Endothelial cell of umbilical vein (primary cell): ENCODE data around the gene KIZ. TPM values are rescaled to one million over a fixed set of nuclear protein-coding genes. Genes with fewer than 3 reads are reported as not detected.

ENCODE experiments used
- BruUV-seq: library from RNA; stranded (reverse); fragments of 400-500 nt; replicated peaks from 2 replicates; lab custom pipeline; 2021; lab: Mats Ljungman, UMichigan
- CTCF ChIA-PET: fragments of 300-600, 350-600 bp; sonication (Branson Sonifier 250); formaldehyde crosslinking; loops from one replicate; lab custom pipeline; 2021; ENCODE audit warnings: antibody characterized with exemption, inconsistent platforms; lab: Charles Lee
- POLR2A ChIA-PET: fragments of 300-600, 350-600 bp; sonication (Branson Sonifier 250); formaldehyde crosslinking; loops from one replicate; lab custom pipeline; 2021; ENCODE audit warnings: antibody characterized with exemption, inconsistent platforms; lab: Charles Lee
- DNase-seq: peaks from one replicate; pipeline ENCODE4 v3.0.0-alpha.2; 2011; ENCODE audit warnings: low read depth, low spot score
- FAIRE-seq: peaks from 2 replicates; lab custom pipeline; 2011; peaks lifted over from hg19 to GRCh38; lab: Jason Lieb, UNC
- H2AFZ ChIP-seq: 2 replicates; pipeline ENCODE4 v1.6.0; 2012; ENCODE audit warnings: low read depth, low read length, control low read depth, inconsistent platforms
- H3K27ac ChIP-seq: 2 replicates; pipeline ENCODE4 v1.5.1; 2011; ENCODE audit warnings: low read depth, mild to moderate bottlenecking, control low read depth, low read length, moderate library complexity; ENCODE audit not compliant: insufficient read depth
- H3K27me3 ChIP-seq, 2 experiments: 2 replicates each; pipeline versions ENCODE4 v1.6.0 to v1.6.1; 2011; ENCODE audit warnings: low read length in 2 of 2, mixed read lengths in 1 of 2; ENCODE audit not compliant: control insufficient read depth in 2 of 2, insufficient read depth in 2 of 2
- H3K36me3 ChIP-seq, 2 experiments: 2 replicates in 1 of 2; 3 replicates in 1 of 2; pipeline ENCODE4 v1.5.1; 2011; ENCODE audit warnings: low read length in 2 of 2, mild to moderate bottlenecking in 1 of 2, moderate library complexity in 1 of 2; ENCODE audit not compliant: control insufficient read depth in 2 of 2, insufficient read depth in 2 of 2; ENCODE audit errors: extremely low read depth in 1 of 2
- H3K4me1 ChIP-seq: 3 replicates; pipeline ENCODE4 v1.5.1; 2011; ENCODE audit warnings: mild to moderate bottlenecking, low read length; ENCODE audit not compliant: control insufficient read depth, insufficient read depth; ENCODE audit errors: extremely low read depth
- H3K4me2 ChIP-seq: 2 replicates; pipeline ENCODE4 v1.6.1; 2011; ENCODE audit warnings: low read length, control low read depth, mixed read lengths; ENCODE audit not compliant: insufficient read depth
- H3K4me3 ChIP-seq, 3 experiments: fragments of 200-600 bp in 1 of 3; sonication (generic), shearing (Covaris generic) in 1 of 3; replicated peaks in 1 of 3; 2 replicates each; pipeline ENCODE4 v1.5.1; 2011 to 2016; ENCODE audit warnings: control low read depth in 3 of 3, low read length in 3 of 3, mild to moderate bottlenecking in 2 of 3, inconsistent platforms in 1 of 3, low read depth in 1 of 3, moderate library complexity in 1 of 3; ENCODE audit not compliant: insufficient read depth in 1 of 3
- H3K79me2 ChIP-seq: 2 replicates; pipeline ENCODE4 v1.6.0; 2012; ENCODE audit warnings: low read length, inconsistent platforms; ENCODE audit not compliant: control insufficient read depth, insufficient read depth
- H3K9ac ChIP-seq: replicated peaks from 2 replicates; pipeline ENCODE3; 2011; ENCODE audit warnings: low read length, control low read depth; ENCODE audit not compliant: insufficient read depth; ENCODE audit errors: extremely low read depth
- H3K9me1 ChIP-seq: replicated peaks from 3 replicates; pipeline ENCODE4 v1.6.0; 2011; ENCODE audit warnings: mild to moderate bottlenecking, low read length; ENCODE audit not compliant: control insufficient read depth, insufficient read depth; ENCODE audit errors: extremely low read depth
- H3K9me3 ChIP-seq: replicated peaks from 2 replicates; pipeline ENCODE4 v1.5.1; 2012; ENCODE audit warnings: low read length, inconsistent platforms; ENCODE audit not compliant: control insufficient read depth, insufficient read depth
- H4K20me1 ChIP-seq: replicated peaks from 2 replicates; pipeline ENCODE3; 2011; ENCODE audit warnings: mild to moderate bottlenecking, low read length; ENCODE audit not compliant: control insufficient read depth, insufficient read depth; ENCODE audit errors: extremely low read depth
- EZH2 ChIP-seq: IDR thresholded peaks from 2 replicates; pipeline ENCODE4 v1.6.1; 2012; ENCODE audit warnings: borderline replicate concordance, low read depth, mild to moderate bottlenecking, moderate library complexity, low read length, inconsistent platforms; ENCODE audit not compliant: severe bottlenecking
- FOS ChIP-seq: IDR thresholded peaks from 2 replicates; pipeline ENCODE4 v1.6.1; 2011; ENCODE audit warnings: mild to moderate bottlenecking, low read length, moderate library complexity, borderline replicate concordance; ENCODE audit not compliant: insufficient read depth
- GATA2 ChIP-seq: IDR thresholded peaks from 2 replicates; pipeline ENCODE4 v1.7.0; 2011; ENCODE audit warnings: low read depth, mild to moderate bottlenecking, moderate library complexity, mixed read lengths, low read length; ENCODE audit not compliant: insufficient read length, insufficient read depth
- JUN ChIP-seq: IDR thresholded peaks from 2 replicates; pipeline ENCODE4 v1.6.1; 2011; ENCODE audit warnings: borderline replicate concordance, low read depth; ENCODE audit not compliant: insufficient read length, insufficient read depth
- MYC ChIP-seq: IDR thresholded peaks from one replicate; pipeline ENCODE4 v1.6.1; 2011; ENCODE audit warnings: mild to moderate bottlenecking, low read depth, low read length
- POLR2A ChIP-seq: IDR thresholded peaks from 2 replicates; pipeline ENCODE4 v1.6.1; 2012; ENCODE audit warnings: low read depth, mild to moderate bottlenecking, control low read depth, low read length
- POLR2AphosphoS5 ChIP-seq: IDR thresholded peaks from 2 replicates; pipeline ENCODE4 v1.6.1; 2012; ENCODE audit warnings: low read depth, mild to moderate bottlenecking, control low read depth, low read length, moderate library complexity; ENCODE audit not compliant: insufficient read depth
- dilution Hi-C: fragments of 300-500 bp; cut with MboI; formaldehyde crosslinking; loops from one replicate; pipeline ENCODE4 v1.15.0; 2019; ENCODE audit warnings: low sequenced_read_pairs; ENCODE audit not compliant: extremely low pct_ligation_motif_present
- intact Hi-C: fragments of 100-400 bp; cut with micrococcal nuclease; formaldehyde crosslinking; loops from one replicate; pipeline ENCODE4 v1.10.0; 2022
- polyA plus RNA-seq, 4 experiments: library from polyadenylated mRNA; depleted of rRNA in 3 of 4; stranded (reverse) in 3 of 4; unstranded in 1 of 4; fragments of >200 nt; gene quantifications; 2 replicates each; pipeline versions ENCODE4 v1.2.1 to v1.2.3, GENCODE V29; 2011 to 2012; ENCODE audit warnings: missing spikeins in 1 of 4
- total RNA-seq: library from RNA; stranded (reverse); gene quantifications from 2 replicates; pipeline ENCODE4 v1.2.3, GENCODE V29; 2021
- TF ChIP-seq, protein P1 (sequence below), 2 donors: IDR thresholded peaks; 1 replicate in 1 of 2; 2 replicates in 1 of 2; pipeline ENCODE4 v1.5.1; 2011; ENCODE audit warnings: low read length in 2 of 2, mild to moderate bottlenecking in 2 of 2, moderate library complexity in 2 of 2, control low read depth in 1 of 2, inconsistent platforms in 1 of 2, low read depth in 1 of 2; ENCODE audit not compliant: insufficient read depth in 1 of 2; ENCODE audit errors: extremely low read depth in 1 of 2
- TF ChIP-seq, protein P2 (sequence below): IDR thresholded peaks from 2 replicates; pipeline ENCODE4 v1.6.1; 2011; ENCODE audit not compliant: insufficient read depth, insufficient read length

The KIZ gene
- total and polyA plus RNA-seq, 2 donors (not counting 3 experiments of a cell fraction or from before 2014, with no cell fraction given): 3.9 to 7.3 TPM

DNA sequence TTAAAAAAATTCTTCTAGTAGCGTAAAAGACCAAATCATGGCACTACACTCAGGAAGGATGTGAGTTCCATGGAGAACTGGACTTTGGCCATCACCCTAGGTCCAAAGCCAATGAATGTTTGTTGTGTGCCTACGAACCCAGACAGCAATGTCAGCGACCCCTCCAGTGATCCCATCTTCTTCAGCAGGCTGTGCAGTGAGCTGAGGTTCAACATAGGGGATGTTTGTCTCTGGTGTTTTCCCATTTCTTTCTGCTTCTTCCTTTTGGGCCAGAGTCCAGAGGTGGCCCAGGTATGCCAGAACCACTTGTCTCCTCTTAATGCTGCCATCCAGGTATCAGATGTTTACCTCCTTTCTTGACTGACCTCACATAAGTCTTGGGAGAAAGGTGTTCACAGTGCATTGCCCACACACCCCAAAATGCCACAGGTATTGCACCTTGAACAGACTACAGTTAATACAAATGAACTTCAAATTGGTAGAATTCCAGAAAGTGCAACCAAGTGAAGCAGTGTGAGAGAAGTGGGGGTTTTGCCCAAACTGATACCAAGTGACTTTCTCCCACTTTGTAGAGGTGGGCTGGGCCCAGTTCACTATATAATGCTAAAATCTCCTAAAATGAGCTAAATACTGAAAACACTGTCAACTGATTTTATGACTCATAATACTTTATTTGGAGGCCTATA, 14.1 kb downstream of the KIZ start:
- DNase-seq: no peak
- POLR2A ChIA-PET: no interaction called here
- H3K36me3 ChIP-seq: no peaks in the 10 kb centered on the region
- no peak overlapping the region for H3K9ac ChIP-seq
- H4K20me1 ChIP-seq: no peaks in the 10 kb centered on the region
- no peak overlapping the region for H3K4me2 ChIP-seq
- FAIRE-seq: no peak
- BruUV-seq: no TSS peak
- H3K27ac ChIP-seq: no peak overlapping the region
- no peaks in the 10 kb centered on the region for H3K4me1 ChIP-seq
- H3K27me3 ChIP-seq: no peaks in the 10 kb centered on the region
- H3K4me3 ChIP-seq: no peak overlapping the region
- no peak overlapping the region for H2AFZ ChIP-seq
- dilution Hi-C loops: no loop called here
- TF ChIP-seq POLR2AphosphoS5: no peak
- no peaks in the 10 kb centered on the region for H3K79me2 ChIP-seq
- CTCF ChIA-PET: no interaction called here
- intact Hi-C loops: no loop called here
- H3K9me1 ChIP-seq: no peaks in the 10 kb centered on the region
- H3K9me3 ChIP-seq: no peaks in the 10 kb centered on the region

DNA sequence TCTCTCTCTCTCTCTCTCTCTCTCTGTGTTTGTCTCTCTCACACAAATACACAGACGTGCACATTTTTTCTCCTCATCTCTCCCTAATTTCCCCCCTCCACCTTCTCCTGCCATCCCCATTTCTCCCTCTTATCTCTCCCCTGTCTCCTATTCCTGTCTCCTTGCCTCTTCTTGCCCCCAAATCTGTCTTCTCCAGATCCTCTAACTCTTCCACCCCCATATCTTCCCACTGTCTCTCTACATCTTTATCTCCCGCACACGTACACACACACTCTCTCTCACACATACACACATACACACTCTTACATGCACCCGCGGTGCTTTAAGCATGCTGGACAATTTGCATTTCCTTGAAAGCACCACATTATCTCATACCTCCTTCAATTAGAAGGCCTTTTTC, 15.9 kb downstream of the KIZ start:
- H3K79me2 ChIP-seq: no peaks in the 10 kb centered on the region
- DNase-seq (no peak), FAIRE-seq (no peak)
- POLR2A ChIA-PET: no interaction called here
- CTCF ChIA-PET: no interaction called here
- dilution Hi-C loops (no loop called here), intact Hi-C loops (no loop called here)
- no peak overlapping the region for H3K27ac ChIP-seq
- no peak overlapping the region for H3K4me2 ChIP-seq
- no peak for TF ChIP-seq POLR2A
- no peak for TF ChIP-seq JUN
- TF ChIP-seq, protein P1, sequence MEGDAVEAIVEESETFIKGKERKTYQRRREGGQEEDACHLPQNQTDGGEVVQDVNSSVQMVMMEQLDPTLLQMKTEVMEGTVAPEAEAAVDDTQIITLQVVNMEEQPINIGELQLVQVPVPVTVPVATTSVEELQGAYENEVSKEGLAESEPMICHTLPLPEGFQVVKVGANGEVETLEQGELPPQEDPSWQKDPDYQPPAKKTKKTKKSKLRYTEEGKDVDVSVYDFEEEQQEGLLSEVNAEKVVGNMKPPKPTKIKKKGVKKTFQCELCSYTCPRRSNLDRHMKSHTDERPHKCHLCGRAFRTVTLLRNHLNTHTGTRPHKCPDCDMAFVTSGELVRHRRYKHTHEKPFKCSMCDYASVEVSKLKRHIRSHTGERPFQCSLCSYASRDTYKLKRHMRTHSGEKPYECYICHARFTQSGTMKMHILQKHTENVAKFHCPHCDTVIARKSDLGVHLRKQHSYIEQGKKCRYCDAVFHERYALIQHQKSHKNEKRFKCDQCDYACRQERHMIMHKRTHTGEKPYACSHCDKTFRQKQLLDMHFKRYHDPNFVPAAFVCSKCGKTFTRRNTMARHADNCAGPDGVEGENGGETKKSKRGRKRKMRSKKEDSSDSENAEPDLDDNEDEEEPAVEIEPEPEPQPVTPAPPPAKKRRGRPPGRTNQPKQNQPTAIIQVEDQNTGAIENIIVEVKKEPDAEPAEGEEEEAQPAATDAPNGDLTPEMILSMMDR (IDR thresholded peaks at IDR 0.05; ENCODE audit: extremely low read depth in 1 of 2, insufficient read depth in 1 of 2, low read depth in 1 of 2, low read length in 2 of 2): no peak
- no peak for TF ChIP-seq MYC
- TF ChIP-seq POLR2AphosphoS5: no peak
- no peak for TF ChIP-seq FOS
- no peak for TF ChIP-seq GATA2
- TF ChIP-seq EZH2: no peak
- TF ChIP-seq, protein P2, sequence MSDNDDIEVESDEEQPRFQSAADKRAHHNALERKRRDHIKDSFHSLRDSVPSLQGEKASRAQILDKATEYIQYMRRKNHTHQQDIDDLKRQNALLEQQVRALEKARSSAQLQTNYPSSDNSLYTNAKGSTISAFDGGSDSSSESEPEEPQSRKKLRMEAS: no peak
- H3K4me1 ChIP-seq: no peaks in the 10 kb centered on the region
- no peaks in the 10 kb centered on the region for H4K20me1 ChIP-seq
- no peaks in the 10 kb centered on the region for H3K27me3 ChIP-seq
- no peaks in the 10 kb centered on the region for H3K36me3 ChIP-seq
- H2AFZ ChIP-seq: no peak overlapping the region
- H3K9ac ChIP-seq: no peak overlapping the region
- no peak overlapping the region for H3K4me3 ChIP-seq
- H3K9me1 ChIP-seq: no peaks in the 10 kb centered on the region
- BruUV-seq: no TSS peak
- no peaks in the 10 kb centered on the region for H3K9me3 ChIP-seq
